OCI-M2 (cell line): Measurements from ENCODE around the gene UROC1.

ENCODE experiments used
- DNase-seq: peaks from one replicate; lab custom pipeline; 2025; ENCODE audit not compliant: unreplicated experiment; lab: John Stamatoyannopoulos, UW

UROC1 gene

DNA sequence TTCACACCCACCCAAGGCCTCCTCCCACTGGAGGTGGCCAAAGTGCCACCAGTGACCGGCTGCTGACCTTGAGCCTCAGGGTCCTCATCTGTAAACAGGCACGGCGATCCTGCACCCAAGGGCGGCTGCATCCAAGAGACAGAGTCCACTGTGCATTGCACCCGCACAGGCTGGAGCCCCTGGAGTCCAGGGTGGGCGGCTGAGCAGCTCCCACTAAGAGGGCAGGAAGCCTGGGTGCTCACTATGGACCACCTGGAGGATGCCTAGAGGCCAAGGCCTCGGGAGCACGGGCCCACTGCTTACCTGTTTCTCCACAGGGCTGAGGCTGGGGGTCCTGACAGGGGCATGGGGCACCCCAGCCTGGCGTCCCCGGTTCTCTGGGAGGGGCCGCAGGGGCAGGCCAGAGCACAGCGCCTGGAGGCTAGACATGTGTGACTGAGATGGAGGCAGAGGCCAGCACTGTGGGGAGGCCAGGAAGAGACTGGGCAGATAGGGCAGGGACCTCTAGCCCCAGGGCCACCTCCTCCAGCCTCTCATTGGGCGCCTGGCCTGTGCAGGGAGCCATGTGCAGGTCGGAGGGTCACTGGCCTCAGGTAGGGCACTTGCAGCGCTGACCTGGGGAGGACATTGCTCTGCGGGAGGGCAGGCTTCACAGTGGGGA is at the start of gene UROC1:
Gene UROC1, minus strand, starts transcription at position 483 of the 661 bp plus-strand sequence. Its CDS starts 54 bp downstream, at position 429.
- no peak for DNase-seq

DNA sequence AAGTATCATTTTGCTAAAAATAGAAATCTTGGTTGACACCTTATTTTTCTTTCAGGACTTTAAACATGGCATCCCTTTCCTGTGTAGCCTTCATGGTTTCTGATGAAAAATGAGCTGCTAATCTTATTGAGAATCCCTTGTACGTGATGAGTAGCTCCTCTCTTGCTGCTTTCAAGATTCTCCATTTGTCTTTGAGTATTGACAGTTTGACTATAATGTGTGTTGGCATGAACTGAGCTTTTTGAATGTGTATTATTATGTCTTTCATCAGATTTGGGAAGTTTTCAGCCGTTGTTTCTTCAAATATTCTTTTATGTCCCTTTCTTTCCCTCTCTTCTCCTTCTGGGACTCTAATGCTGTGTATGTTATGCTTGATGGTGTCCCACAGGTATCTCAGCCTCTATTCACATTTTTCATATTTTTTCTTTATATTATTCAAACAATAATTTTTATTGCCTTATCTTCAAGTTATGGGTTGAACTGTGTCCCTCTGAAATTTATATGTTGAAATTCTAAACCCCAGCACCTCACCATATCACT is 45.2 kb upstream of the UROC1 start:
- no peak for DNase-seq

DNA sequence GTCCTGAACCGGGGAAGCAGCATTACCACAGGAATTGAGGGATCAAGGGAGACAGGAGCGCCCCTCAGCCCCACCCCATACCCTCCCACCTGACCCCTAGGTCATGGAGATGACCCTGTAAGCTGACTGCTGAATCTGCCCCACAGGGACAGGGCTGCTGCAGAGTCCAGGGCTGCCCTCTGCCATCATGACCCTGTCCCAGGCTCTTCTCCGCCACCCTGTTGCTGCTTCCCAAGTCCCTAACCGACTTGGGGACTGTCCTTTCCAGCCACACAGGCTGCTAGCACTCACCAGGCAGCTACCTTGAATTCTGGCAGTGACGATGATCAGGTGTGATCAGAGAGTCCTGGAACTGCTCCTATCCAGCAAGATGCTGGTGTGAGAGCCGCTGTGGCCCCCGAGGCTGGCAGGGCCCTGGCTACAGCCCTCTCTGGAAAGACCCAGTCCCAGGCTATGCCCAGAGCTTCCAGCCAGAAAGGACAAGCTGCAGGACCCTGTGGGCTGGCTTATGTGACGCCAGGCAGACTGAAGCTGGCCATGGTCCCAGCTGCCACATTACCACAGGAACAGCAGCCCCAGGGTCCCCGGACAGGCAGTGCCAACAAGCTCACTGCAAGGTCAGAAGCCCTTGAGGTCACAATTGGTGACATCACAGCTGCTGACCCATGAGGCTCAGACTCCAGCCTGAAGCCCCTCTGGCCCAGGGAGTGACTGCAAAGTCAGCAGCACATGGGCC is 40.9 kb upstream of the UROC1 start, which contains the start of gene C3orf22:
Gene C3orf22, minus strand, starts transcription at position 597 of the 736 bp plus-strand sequence. CDS start 5,542 bp downstream, outside the sequence.
- no peak for DNase-seq

DNA sequence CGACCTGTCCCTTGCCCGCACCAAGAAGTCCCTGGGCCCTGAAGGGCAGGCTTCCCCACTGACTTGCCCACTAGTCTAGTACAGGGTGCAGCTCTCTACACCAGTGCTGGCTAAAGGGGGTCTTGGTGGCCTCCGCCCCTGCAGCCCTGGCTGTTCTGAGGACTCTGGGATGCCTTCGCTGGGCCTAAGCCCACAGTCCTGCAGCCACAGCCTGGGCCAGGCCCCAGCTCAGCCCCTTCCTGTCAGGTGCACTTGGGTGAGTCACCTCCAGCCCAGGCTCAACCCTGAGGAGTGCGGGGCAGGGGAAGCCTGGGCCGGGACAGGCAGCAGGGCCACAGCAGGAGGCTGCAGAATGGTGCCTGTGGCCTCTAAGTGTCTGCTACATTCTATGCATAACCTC is 40.2 kb upstream of the UROC1 start:
- DNase-seq: no peak

DNA sequence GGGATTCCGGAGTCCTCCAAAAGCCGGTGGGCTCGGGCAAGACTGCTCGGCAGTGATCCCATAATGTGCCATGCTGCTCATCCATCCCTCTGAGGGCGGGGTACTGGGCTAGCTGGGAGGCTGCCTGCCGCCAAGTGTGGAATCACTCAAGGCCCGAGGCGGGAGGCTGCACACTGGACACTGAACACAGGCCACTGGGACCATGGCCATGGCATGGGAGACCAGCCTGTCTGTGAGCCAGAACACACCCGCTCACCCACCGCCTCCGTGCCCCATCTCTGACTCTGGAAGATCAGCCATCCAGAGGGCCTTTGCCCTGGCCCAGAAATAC is 39.8 kb upstream of the UROC1 start:
- DNase-seq: no peak

DNA sequence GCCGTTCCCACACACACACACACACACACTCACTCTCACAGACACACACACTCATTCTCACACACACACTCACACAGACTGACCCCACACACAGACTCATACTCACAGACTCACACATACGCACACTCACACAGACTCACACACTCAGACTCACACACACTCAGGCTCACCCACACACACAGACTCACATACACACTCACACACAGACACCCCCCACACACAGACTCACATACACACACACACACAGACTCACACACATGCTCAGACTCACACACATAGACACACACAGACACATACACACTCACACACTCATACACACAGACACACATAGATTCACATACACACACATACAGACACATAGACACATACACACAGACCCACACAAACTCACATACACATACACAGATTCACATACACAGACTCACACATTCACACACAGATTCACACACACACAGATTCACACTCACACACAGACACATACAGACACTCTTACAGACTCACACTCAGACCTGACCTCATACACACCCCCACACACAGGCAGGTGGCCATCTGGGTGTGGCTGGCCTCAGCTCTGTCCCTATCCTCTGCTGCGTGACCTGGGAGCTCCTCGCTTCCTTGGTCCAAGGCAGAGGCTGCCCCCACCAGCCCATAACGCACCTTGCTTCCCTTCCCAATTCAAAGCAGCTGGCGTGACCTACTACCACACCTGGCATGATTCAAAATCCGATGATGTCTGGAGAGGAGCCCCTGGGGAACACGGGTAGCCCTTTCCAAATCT is 39.3 kb upstream of the UROC1 start:
- DNase-seq: no peak

DNA sequence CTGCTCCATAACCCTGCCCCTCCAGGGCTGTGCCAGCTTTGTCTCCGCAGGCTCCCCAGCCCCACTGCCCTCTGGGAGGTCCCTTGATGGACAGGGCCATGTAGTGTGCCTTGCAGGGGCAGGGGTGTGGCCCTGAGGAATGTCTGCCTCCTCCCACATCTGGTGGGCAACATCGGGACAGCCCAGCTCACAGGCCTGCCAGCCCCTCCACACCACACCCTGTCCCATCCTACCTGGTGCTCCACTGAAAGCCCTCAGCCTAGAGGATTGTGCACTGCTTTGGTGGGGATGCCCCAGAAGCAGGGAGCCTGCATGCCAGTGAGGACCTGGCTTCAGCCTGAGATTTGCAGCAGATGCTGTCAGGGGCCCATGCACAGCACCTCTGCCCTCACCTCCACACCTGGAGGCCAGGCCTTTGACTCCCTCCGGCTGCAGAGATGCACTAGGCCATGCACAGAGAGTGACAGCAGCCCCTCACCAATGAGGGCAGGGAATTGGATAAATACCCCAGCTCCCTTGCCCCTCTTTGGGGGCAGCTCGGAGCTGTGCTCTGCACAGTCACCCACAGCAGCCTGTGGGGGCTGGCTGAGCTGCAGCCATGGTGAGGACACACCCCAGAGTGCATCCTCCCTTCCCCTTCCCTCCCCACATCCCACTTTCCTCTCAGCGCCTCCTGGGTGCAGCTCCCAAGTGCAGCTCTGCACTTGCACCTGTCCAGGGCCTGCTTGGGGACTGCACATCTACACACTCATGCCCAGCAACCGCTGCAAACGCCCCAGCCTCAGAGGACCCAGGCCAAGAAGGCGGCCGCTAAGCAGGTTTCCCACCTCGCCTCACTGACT is 38.4 kb upstream of the UROC1 start:
- no peak for DNase-seq

DNA sequence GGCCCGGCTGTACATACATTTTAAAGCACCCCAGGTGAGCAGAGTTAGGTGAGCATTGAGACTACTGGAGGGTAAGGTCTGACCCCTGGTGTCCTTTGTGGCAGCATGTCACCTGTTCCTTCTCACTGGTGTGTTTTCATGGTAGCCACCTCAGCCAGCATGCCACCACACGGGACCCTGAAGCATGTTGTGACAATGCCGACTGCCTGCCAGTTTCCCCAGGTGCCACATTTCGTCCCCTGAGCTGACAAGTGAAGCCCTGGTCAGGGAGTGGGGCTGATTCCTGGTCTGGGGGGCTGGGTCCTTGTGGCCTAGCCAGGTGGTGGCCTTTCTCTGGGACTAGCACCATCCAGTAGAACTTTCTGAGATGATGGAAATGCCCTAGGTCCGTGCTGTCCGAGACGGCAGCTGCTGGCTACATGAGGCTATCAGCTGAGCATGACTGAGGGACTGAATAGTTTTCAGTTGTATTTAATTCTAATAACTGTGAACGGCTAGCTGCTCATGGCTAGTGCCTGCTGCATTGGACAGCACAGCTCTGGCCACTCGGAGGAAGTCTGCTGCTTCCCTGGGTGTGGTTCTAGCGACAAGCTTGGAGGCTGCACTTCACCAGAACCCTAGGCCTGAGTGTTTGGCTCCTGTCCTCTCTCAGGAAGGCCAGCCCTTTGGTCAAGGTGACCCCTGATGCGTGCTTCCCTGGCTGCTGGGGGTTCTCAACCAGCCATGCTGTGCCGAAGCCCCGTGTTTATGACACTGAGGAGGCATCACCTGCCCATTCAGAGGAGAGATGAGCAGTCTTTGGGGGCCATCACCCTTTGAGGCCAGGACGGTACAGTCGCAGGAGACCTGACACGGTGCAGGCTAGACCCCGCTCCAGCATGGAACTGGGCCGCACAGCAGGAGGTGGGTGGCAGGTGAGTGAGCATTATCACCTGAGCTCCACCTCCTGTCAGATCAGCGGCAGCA is 37.3 kb upstream of the UROC1 start:
- no peak for DNase-seq

DNA sequence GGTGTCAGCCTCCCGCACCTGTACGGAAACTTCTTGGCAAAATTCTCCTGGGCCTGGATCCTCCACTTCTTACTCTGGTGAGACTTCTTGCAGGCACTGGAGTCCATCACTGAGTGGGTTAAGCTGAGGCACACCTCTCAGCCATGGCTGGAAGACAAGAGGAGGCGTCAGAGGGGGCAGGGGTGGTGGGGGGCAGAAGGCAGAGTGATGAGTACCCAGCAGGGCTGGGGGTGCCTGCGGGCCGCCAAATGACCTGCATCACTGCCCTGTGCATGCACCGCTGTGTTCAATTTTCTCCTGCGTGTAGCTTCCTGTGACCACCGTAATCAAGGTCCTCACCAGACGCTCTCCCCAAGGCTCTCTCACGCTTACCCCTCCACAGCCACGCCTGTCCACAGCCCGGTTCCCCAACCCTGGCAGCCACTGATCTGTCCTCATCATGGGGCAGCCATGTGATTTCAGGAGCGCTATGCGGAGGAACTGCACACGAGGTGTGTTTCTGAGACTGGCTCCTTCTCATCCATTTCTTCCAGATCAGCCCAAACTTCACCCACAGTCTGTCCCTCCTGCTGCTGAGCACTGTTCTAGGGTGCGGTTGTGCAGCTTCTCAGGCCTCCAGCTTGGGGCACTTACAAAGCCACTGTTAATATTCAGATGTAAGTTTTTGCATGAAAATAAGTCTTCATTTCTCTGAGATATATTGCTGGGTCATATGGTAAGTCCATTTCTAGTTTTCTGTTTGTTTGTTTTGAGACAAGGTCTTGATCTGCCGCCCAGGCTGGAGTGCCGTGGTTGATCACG is 35.9 kb upstream of the UROC1 start:
- DNase-seq: no peak

DNA sequence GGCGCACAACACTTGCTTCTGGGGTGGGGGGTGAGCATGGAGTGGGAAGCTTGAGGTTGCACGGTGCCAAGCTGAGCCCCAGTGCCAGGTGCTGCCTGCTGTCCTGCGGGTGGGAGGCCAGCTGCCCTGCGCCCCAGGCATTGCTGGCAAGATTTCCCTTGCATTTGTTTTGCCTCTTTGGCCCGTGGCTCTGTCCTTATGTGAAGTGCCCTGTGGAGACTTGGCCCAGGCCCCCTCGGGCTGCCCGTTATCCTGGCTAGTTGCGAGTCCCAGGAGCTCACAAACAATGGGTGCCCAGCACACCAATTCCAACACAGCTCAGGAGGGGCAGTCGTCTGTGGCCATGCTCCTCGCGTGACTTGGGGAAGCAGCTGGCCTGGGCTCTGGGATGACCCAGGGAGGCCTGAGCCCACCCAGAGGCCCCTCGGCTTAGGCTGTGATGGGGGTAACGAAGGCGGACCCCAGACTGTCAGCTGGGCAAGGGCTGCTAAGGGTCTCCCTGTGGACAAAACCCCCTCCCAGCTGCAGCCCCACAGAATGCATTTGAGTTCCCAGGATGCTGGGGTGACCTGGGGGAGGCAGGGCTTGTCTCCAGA is 35.2 kb upstream of the UROC1 start:
- DNase-seq: no peak

DNA sequence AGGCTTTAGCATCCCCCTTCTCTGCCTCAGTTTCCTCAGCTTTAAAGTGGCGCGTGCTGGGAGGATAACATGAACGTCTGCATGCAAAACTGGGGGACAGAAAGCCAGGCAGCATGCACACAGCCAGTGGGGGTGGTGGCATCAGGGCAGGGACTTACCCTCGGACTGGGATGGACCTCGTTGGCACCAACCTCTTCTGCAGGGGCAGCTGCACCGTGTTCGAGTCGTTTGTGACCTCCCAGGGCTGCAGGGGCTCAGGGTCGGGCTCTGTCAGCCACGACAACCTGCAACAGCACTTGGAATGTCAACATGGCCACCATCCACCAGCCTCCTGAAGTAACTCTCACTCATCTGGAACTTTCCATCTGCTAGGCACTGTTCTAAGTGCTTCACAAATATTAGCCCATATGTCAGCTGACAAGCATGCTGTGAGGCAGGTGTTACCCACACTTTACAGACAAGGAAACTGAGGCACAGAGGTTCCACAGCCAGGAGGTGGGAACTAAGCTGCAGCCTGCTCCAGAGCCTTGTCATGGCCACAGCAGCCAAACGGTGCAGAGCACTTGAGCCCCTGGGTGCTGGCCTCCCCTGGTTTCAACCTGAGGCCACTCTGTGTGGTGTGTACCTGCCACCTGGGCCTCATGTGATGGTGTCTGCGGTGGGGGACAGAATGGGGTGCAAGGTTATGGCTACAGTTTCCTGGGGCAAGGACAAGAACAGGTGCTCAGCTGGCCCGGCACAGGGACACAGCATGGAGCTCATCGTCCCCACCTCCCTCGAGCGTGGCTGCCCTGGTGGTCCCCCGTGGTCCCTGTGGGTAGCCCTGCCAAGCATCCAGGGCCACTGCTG is 34.5 kb upstream of the UROC1 start:
- DNase-seq: no peak

DNA sequence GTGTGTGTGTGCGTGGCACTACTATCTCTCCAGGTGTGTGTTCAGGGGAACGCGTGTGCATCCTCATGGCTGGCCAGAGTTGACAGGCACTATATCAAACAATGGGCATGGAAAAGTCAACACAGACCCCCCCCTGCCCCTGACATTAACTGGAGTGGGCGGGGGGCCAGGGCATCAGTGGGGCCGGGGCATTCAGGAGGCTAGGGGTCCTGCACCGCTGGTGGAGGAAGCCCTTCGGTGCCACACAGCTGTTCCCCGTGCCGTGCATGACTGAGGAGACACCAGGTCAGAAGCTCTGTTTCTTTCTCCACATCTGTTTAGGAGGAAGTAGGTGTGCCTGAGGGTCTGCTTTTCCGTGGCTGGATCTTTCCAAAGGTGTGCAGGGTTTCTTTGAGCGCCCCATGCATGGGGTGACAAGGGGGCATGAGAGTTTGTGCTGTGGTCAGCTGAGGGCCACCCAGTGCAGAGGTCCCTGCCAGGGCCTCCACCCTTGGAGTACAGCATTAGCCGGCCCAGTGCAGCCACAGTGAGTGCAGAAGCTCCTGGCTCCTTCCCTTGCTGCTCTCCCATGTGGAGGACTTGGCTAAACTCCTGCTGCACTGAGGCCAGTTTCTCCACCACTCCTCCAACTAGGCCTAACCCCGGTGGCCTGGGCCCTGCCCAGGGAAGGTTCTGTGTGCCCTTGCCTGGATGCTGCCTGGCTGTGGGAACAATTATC is 33.7 kb upstream of the UROC1 start:
- no peak for DNase-seq

DNA sequence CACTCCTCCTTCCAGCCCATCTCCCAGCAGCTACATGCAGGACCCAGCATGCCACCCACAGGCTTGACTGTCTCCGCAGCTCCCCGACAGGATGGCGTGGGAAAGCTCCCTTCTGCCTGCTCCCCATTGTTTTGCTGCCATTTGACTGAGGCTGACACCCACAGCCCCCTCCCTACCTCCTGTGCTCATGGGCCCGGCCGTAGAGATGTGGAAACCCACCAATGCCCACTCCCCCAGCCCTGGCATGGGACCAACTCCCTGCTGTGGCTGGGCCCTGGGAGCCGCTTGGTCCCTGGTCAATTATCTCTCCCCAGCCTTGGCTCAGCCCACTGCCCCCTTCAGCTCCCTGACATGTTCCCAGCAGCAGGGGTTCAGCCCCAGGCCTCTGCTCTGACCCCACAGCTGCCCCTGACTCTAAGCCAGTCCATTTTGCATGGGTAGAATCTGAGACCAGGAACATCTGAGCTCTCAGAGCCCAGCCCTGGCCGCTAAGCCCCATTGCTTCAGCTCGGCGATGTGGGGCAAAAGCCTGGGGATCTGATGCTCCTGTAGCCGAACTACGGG is 33.0 kb upstream of the UROC1 start:
- no peak for DNase-seq

DNA sequence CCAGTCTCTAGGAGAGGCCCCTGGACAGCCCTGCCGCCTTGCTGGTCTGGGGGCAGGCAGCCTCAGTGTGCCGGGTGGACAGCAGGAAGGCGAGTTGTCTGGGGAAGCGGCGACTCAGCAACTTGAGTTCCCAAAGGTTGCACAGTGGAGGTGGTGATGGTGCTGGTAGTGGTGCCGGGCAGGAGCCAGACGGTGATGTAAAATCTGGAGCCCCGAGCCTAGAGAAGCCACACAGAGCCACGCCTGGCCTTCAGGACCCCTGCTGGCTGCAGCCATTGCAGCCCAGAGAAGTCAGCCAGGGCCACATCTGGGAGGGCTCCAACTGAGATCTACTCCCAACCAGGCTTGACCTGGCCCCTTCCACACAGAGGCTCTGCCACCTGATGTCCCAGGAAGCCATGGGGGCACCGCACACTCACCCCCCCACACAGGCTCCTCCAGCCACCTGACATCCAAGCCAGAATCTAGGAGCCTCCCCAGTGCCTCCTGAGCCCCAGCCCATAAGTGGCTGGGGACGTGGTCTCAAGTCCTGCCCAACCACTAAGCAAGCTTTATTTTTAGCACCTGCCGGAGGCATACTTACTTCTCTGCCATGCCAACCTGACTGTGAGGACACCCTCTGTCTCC is 32.4 kb upstream of the UROC1 start:
- no peak for DNase-seq

DNA sequence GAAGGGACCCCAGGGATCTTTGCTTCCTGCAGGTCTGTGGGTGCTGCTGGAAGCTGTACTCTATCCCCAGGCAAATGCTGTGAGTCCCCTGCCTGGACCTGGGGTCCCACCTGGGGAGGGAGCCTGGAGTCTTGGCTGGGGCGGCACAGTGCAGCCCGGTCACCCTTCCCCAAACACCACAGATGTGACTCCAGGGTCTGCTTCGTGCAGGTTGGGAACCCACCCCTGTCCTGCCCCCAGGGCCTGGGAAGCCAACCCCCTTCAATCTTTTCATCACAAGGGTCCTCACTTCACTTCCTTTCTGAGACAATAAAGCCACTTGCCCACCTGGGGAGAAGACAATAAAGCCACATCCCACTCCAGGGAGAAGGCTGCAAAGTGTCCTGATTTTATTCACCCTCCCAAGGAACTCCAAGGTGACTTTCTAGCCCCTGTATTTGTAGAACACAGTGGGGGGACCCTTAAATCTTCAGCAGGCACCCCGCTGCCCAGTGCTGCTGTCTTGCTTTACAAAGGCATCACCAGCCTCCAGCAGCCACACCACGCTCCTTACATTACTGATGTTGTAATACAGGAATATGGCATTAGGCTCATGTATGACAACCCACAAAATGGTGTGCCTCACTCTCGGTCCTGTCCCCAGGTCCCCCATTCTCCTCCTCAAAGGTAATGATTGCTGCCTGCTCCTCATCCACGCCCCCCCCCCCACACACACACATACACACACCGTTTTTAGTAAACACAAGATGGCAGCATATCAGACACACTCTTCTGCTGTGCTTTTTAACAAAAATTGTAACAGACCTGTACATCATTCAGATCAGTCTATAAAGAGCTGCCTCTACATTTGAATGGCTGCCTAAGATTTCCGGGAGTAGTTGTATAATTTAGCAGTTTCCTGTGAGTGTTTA is 31.2 kb upstream of the UROC1 start:
- no peak for DNase-seq
